ENCODE data around the gene PEX11B. TPM values are rescaled to one million over a fixed set of nuclear protein-coding genes. Genes with fewer than 3 reads are reported as not detected.

The PEX11B gene
- total RNA-seq, 1 experiment from 2014 or later: 19.7 TPM

- Histone ChIP-seq H3K9me2 (ENCODE audit: insufficient read depth) (no peaks in the 10 kb centered on the region), H3K4me2 (peak within 1 kb of the TSS; percentile 89), H3K36me3 (ENCODE audit: low read depth) (no peaks in the 10 kb centered on the region), H3K27me3 (ENCODE audit: insufficient read depth, low read depth) (no peaks in the 10 kb centered on the region), H3K79me2 (ENCODE audit: low read depth) (no peaks in the 10 kb centered on the region), H4K20me1 (ENCODE audit: insufficient read depth) (no peaks in the 10 kb centered on the region), H3K27ac (no peak within 1 kb of the TSS), H3K9me3 (ENCODE audit: insufficient read depth, low read depth) (no peaks in the 10 kb centered on the region), H3K4me3 (peak within 1 kb of the TSS; percentile 58), H2AFZ (peak within 1 kb of the TSS; percentile 91), H3F3A (ENCODE audit: insufficient read depth, low read depth) (peaks cover 14% of the 10 kb centered on the region), H3K4me1 (replicated peaks; ENCODE audit: insufficient read depth) (peaks cover 32% of the 10 kb centered on the region)
- ChIA-PET POLR2A (ENCODE audit: unreplicated experiment) (no interaction called here), CTCF (no interaction called here)
- no TSS peak for BruUV-seq (replicated peaks)
- no peak for TF ChIP-seq EZH2 (IDR thresholded peaks at IDR 0.05; ENCODE audit: low read depth)
- no peak for TF ChIP-seq CTCF (conservative IDR thresholded peaks at IDR 0.05)
- intact Hi-C loops (cut with micrococcal nuclease; ENCODE audit: unreplicated experiment): no loop called here
- peak; percentile 59 to 71 for DNase-seq
Measured at GRCh38 chr1:145885738-145886287, 32.7 kb downstream of the PEX11B start, which contains the start of gene ANKRD35. TSS of gene ANKRD35 (minus strand) at chr1:145885866. CDS start at chr1:145885758, 108 bp downstream.

GRCh38 chr1:145884675-145885074 is 33.8 kb downstream of the PEX11B start:
- POLR2A ChIA-PET (ENCODE audit: unreplicated experiment): no interaction called here
- H3K4me2 ChIP-seq: no peak overlapping the region
- H2AFZ ChIP-seq: no peak overlapping the region
- no peak for DNase-seq
- no peak overlapping the region for H3K27ac ChIP-seq
- no peaks in the 10 kb centered on the region for H3K36me3 ChIP-seq (ENCODE audit: low read depth)
- no peaks in the 10 kb centered on the region for H4K20me1 ChIP-seq (ENCODE audit: insufficient read depth)
- CTCF ChIA-PET: no interaction called here
- no peaks in the 10 kb centered on the region for H3K9me3 ChIP-seq (ENCODE audit: insufficient read depth, low read depth)
- no peaks in the 10 kb centered on the region for H3K79me2 ChIP-seq (ENCODE audit: low read depth)
- intact Hi-C loops (cut with micrococcal nuclease; ENCODE audit: unreplicated experiment): no loop called here
- H3K4me3 ChIP-seq: no peak overlapping the region
- H3K4me1 ChIP-seq (replicated peaks; ENCODE audit: insufficient read depth): peaks cover 30% of the 10 kb centered on the region
- H3K27me3 ChIP-seq (ENCODE audit: insufficient read depth, low read depth): no peaks in the 10 kb centered on the region
- H3F3A ChIP-seq (ENCODE audit: insufficient read depth, low read depth): peaks cover 14% of the 10 kb centered on the region; the same call in 1 of the 2 replicates
- no peaks in the 10 kb centered on the region for H3K9me2 ChIP-seq (ENCODE audit: insufficient read depth)
- BruUV-seq (replicated peaks): no TSS peak
- TF ChIP-seq EZH2 (IDR thresholded peaks at IDR 0.05; ENCODE audit: low read depth) (no peak), CTCF (conservative IDR thresholded peaks at IDR 0.05) (no peak)

GRCh38 chr1:145879775-145880174 is 38.7 kb downstream of the PEX11B start:
- TF ChIP-seq EZH2 (IDR thresholded peaks at IDR 0.05; ENCODE audit: low read depth): no peak
- no peak for TF ChIP-seq CTCF (conservative IDR thresholded peaks at IDR 0.05)
- H2AFZ ChIP-seq: no peak overlapping the region
- BruUV-seq (replicated peaks): no TSS peak
- no peak overlapping the region for H3K4me3 ChIP-seq
- H3K27ac ChIP-seq: no peak overlapping the region
- H3K27me3 ChIP-seq (ENCODE audit: insufficient read depth, low read depth): no peaks in the 10 kb centered on the region
- no peak overlapping the region for H3K4me2 ChIP-seq
- H3K4me1 ChIP-seq (replicated peaks; ENCODE audit: insufficient read depth): peaks cover 41% of the 10 kb centered on the region
- H3F3A ChIP-seq (ENCODE audit: insufficient read depth, low read depth): peaks cover 20% of the 10 kb centered on the region
- DNase-seq: no peak
- no peaks in the 10 kb centered on the region for H4K20me1 ChIP-seq (ENCODE audit: insufficient read depth)
- intact Hi-C loops (cut with micrococcal nuclease; ENCODE audit: unreplicated experiment): no loop called here
- H3K79me2 ChIP-seq (ENCODE audit: low read depth): no peaks in the 10 kb centered on the region
- no peaks in the 10 kb centered on the region for H3K36me3 ChIP-seq (ENCODE audit: low read depth)
- CTCF ChIA-PET: interaction anchor here (0.9 to 2.5 kb wide), 2 partner anchors 11 to 20 kb away, joined by 3 to 8 read pairs; no protein-coding TSS in a partner anchor
- POLR2A ChIA-PET (ENCODE audit: unreplicated experiment): interaction anchor here (0.6 to 1.0 kb wide), 4 partner anchors 20 to 108 kb away, joined by 4 to 7 read pairs (median 5); no protein-coding TSS in a partner anchor
- 0 out of 2 replicates have a peak, but pooled peaks cover 4% of the 10 kb centered on the region for H3K9me2 ChIP-seq (ENCODE audit: insufficient read depth)
- H3K9me3 ChIP-seq (ENCODE audit: insufficient read depth, low read depth): no peaks in the 10 kb centered on the region

All from PC-9 (cell line).